NB4 (cell line): ENCODE results near the gene GLT6D1.
"Not testable (repeated sequence)": the region's sequence is repeated elsewhere in the genome, so short reads cannot be mapped to it uniquely, and the experiment has no call there.

ENCODE experiments used
- DNase-seq: peaks from one replicate; pipeline ENCODE4 v3.0.0; 2010; ENCODE audit warnings: low read depth
- H3K4me3 ChIP-seq: one replicate; pipeline ENCODE4 v1.5.1; 2011; ENCODE audit warnings: mild to moderate bottlenecking, low read depth, low read length, moderate library complexity
- MYC ChIP-seq: IDR thresholded peaks from 2 replicates; pipeline ENCODE4 v1.6.1; 2011; ENCODE audit warnings: low read depth, low read length
- POLR2A ChIP-seq: IDR thresholded peaks from 2 replicates; pipeline ENCODE4 v1.6.1; 2011; ENCODE audit warnings: mild to moderate bottlenecking; ENCODE audit not compliant: insufficient read length; ENCODE audit errors: extremely low read depth
- TF ChIP-seq, protein P1 (sequence below): IDR thresholded peaks from one replicate; pipeline ENCODE4 v1.5.1; 2012; ENCODE audit warnings: low read depth, low read length
- TF ChIP-seq, protein P2 (sequence below): IDR thresholded peaks from 2 replicates; pipeline ENCODE4 v1.6.1; 2011; ENCODE audit warnings: low read depth, low read length

Gene GLT6D1

GRCh38 chr9:135647884-135648283, 8.5 kb upstream of the GLT6D1 start:
- TF ChIP-seq, protein P1, sequence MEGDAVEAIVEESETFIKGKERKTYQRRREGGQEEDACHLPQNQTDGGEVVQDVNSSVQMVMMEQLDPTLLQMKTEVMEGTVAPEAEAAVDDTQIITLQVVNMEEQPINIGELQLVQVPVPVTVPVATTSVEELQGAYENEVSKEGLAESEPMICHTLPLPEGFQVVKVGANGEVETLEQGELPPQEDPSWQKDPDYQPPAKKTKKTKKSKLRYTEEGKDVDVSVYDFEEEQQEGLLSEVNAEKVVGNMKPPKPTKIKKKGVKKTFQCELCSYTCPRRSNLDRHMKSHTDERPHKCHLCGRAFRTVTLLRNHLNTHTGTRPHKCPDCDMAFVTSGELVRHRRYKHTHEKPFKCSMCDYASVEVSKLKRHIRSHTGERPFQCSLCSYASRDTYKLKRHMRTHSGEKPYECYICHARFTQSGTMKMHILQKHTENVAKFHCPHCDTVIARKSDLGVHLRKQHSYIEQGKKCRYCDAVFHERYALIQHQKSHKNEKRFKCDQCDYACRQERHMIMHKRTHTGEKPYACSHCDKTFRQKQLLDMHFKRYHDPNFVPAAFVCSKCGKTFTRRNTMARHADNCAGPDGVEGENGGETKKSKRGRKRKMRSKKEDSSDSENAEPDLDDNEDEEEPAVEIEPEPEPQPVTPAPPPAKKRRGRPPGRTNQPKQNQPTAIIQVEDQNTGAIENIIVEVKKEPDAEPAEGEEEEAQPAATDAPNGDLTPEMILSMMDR: no peak
- TF ChIP-seq POLR2A (no peak), MYC (no peak)
- TF ChIP-seq, protein P2, sequence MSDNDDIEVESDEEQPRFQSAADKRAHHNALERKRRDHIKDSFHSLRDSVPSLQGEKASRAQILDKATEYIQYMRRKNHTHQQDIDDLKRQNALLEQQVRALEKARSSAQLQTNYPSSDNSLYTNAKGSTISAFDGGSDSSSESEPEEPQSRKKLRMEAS: no peak
- DNase-seq: no peak
- no peak overlapping the region for H3K4me3 ChIP-seq

DNA sequence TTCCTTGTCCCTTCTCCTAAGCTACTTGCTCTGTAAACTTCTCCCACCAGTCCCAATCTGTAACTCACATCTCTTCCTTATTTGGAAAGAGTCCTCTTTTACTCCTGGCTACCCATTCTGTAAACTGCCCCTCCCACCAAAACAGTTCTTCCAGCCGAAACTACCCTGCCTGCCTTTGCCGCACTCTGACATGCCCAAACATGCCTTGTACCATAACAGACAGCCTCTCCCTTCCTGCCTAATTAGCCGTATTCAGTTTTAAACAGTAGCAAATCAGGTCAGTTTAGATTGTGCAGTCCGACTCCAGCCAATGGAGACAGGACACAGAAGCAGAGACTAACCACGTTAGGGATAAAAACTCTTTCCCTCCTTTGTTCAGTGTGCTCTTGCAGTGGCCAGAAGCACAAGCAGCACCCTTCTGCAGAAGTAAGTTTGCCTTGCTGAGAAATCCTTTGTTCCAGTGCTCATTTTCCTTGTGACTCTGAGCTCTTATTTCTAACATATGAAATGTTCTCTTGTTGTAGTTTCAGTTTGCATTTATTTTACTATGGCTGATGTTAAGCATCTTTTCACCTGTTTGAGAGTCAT, 5.4 kb upstream of the GLT6D1 start:
- TF ChIP-seq, protein P2: no peak
- no peak for TF ChIP-seq POLR2A
- H3K4me3 ChIP-seq: no peak overlapping the region
- DNase-seq: no peak

DNA sequence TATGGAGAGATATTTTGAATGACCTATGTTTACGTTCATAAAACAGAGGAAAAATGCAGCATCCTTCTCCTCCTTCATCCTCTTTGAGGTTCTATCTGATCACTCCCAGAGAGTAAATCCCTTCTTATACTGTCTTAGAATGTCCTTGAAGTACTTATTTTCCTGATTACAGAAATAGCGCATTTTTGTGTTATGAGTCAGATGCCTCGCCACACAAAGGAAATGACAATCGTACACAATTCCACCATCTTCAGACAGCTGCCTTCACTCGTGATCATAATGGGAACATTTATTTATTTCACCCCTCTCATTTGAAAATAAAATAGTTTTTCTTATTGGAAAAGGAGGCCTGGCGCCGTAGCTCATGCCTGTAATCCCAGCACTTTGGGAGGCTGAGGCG, 2.4 kb upstream of the GLT6D1 start:
- TF ChIP-seq, protein P2: no peak
- TF ChIP-seq MYC (no peak), POLR2A (no peak)
- TF ChIP-seq, protein P1: no peak
- no peak for DNase-seq
- no peak overlapping the region for H3K4me3 ChIP-seq

GRCh38 chr9:135641047-135641446, 1.7 kb upstream of the GLT6D1 start:
- no peak overlapping the region for H3K4me3 ChIP-seq
- TF ChIP-seq, protein P1: no peak
- no peak for TF ChIP-seq MYC
- no peak for DNase-seq

GRCh38 chr9:135636930-135637530, 2.3 kb downstream of the GLT6D1 start:
- H3K4me3 ChIP-seq, DNase-seq: not testable (repeated sequence)

GRCh38 chr9:135632841-135633240, 6.5 kb downstream of the GLT6D1 start:
- TF ChIP-seq MYC: no peak
- TF ChIP-seq, protein P2: no peak
- TF ChIP-seq, protein P1: no peak
- TF ChIP-seq POLR2A: no peak
- DNase-seq: no peak
- no peak overlapping the region for H3K4me3 ChIP-seq

DNA sequence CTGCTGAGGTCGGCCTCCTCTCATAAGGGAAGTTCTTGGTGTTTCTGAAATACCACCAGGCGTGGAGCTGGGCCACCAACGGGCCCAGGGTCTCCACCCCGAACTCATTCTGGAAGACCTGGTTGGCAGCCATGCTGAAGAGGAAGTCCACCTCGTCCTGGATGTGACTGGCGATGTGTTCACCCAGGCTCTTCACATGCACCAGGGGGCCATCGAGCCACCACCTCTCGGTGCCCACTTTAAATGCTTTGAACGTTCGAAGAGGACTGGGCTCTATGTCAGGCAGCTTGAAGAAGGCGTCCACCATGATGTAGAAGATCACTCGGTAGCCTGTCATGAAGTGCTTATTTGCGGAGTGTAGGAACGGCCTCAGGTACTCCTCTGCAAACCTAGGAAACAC, 15.1 kb downstream of the GLT6D1 start:
- TF ChIP-seq, protein P1: no peak
- TF ChIP-seq POLR2A (no peak), MYC (no peak)
- TF ChIP-seq, protein P2: no peak
- DNase-seq: no peak
- no peak overlapping the region for H3K4me3 ChIP-seq
